SK-N-SH (cell line): ENCODE measurements around the gene HMBS. TPM values are rescaled to one million over a fixed set of nuclear protein-coding genes. Genes with fewer than 3 reads are reported as not detected.

ENCODE experiments used
- CTCF ChIA-PET: fragments of 300-600, 350-600 bp; formaldehyde crosslinking; extraction: SDS; loops from one replicate; lab custom pipeline; 2021; lab: Yijun Ruan, JAX
- POLR2A ChIA-PET: fragments of 350-600 bp; sonication (Branson Sonifier 250); formaldehyde crosslinking; extraction: SDS; loops from one replicate; lab custom pipeline; 2020; ENCODE audit warnings: antibody characterized with exemption, inconsistent platforms; lab: Yijun Ruan, JAX
- DNase-seq: peaks from one replicate; pipeline ENCODE4 v3.0.0; 2012
- H2AFZ ChIP-seq: fragments of 200-600 bp; sonication (generic); 2 replicates; pipeline ENCODE4 v1.8.1; 2016; ENCODE audit warnings: antibody characterized with exemption, mild to moderate bottlenecking, low read depth
- H3F3A ChIP-seq: fragments of 200-600 bp; sonication (generic); replicated peaks from 2 replicates; pipeline ENCODE3; 2016; ENCODE audit warnings: antibody characterized with exemption, mild to moderate bottlenecking; ENCODE audit not compliant: insufficient read depth
- H3K27ac ChIP-seq, 2 experiments: fragments of 200-500 bp in 1 of 2; fragments of 200-600 bp in 1 of 2; sonication (Bioruptor generic) in 1 of 2; sonication (generic), shearing (Covaris generic) in 1 of 2; 2 replicates each; pipeline versions ENCODE4 v1.5.1 to v1.6.1; 2014 to 2016; ENCODE audit warnings: low read depth in 2 of 2, inconsistent platforms in 1 of 2, low read length in 1 of 2, mild to moderate bottlenecking in 1 of 2, mixed read lengths in 1 of 2
- H3K27me3 ChIP-seq: fragments of 200-600 bp; sonication (generic), shearing (Covaris generic); 2 replicates; pipeline ENCODE4 v1.6.1; 2016; ENCODE audit warnings: mixed run types; ENCODE audit not compliant: insufficient read depth
- H3K36me3 ChIP-seq, 2 experiments: fragments of 200-500 bp in 1 of 2; fragments of 200-600 bp in 1 of 2; sonication (Bioruptor generic) in 1 of 2; sonication (generic) in 1 of 2; replicated peaks in 1 of 2; 2 replicates each; pipeline versions ENCODE3 to v1.5.1; 2014 to 2016; ENCODE audit warnings: low read length in 1 of 2, mild to moderate bottlenecking in 1 of 2; ENCODE audit not compliant: insufficient read depth in 2 of 2, control insufficient read depth in 1 of 2
- H3K4me1 ChIP-seq, 2 experiments: fragments of 200-500 bp in 1 of 2; fragments of 200-600 bp in 1 of 2; sonication (Bioruptor generic) in 1 of 2; sonication (generic), shearing (Covaris generic) in 1 of 2; 2 replicates each; pipeline versions ENCODE4 v1.5.1 to v1.6.1; 2014 to 2016; ENCODE audit warnings: low read depth in 1 of 2, low read length in 1 of 2, mixed run types in 1 of 2; ENCODE audit not compliant: insufficient read depth in 2 of 2, control insufficient read depth in 1 of 2
- H3K4me2 ChIP-seq: fragments of 200-600 bp; sonication (generic), shearing (Covaris generic); 2 replicates; pipeline ENCODE4 v1.6.1; 2017; ENCODE audit warnings: mixed run types
- H3K4me3 ChIP-seq, 2 experiments: fragments of 200-500 bp in 1 of 2; fragments of 200-600 bp in 1 of 2; sonication (Bioruptor generic) in 1 of 2; sonication (generic), shearing (Covaris generic) in 1 of 2; 2 replicates each; pipeline versions ENCODE4 v1.5.1 to v1.8.1; 2014 to 2016; ENCODE audit warnings: low read depth in 2 of 2, inconsistent platforms in 1 of 2, low read length in 1 of 2, mild to moderate bottlenecking in 1 of 2, mixed read lengths in 1 of 2, moderate library complexity in 1 of 2
- H3K79me2 ChIP-seq: fragments of 200-600 bp; sonication (generic); 2 replicates; pipeline ENCODE4 v1.8.1; 2017; ENCODE audit warnings: mild to moderate bottlenecking; ENCODE audit not compliant: insufficient read depth
- H3K9ac ChIP-seq: fragments of 200-600 bp; sonication (generic); 2 replicates; pipeline ENCODE4 v1.6.1; 2017; ENCODE audit warnings: mixed run types
- H3K9me2 ChIP-seq: fragments of 200-600 bp; sonication (generic); 2 replicates; pipeline ENCODE4 v1.6.1; 2017; ENCODE audit warnings: mixed run types
- H3K9me3 ChIP-seq: fragments of 200-600 bp; sonication (generic); 2 replicates; pipeline ENCODE4 v1.6.1; 2017; ENCODE audit warnings: mixed run types, mild to moderate bottlenecking, moderate library complexity
- H4K20me1 ChIP-seq: fragments of 200-600 bp; sonication (generic); 2 replicates; pipeline ENCODE4 v1.6.1; 2017; ENCODE audit warnings: mild to moderate bottlenecking, mixed run types; ENCODE audit not compliant: insufficient read depth
- ELF1 ChIP-seq: IDR thresholded peaks from 2 replicates; pipeline ENCODE4 v1.4.0; 2012
- EP300 ChIP-seq, 2 experiments: IDR thresholded peaks; 2 replicates each; pipeline versions ENCODE4 v1.4.0 to v1.6.1; 2012; ENCODE audit warnings: borderline replicate concordance in 1 of 2, low read depth in 1 of 2, low read length in 1 of 2
- EZH2phosphoT487 ChIP-seq: fragments of 200-600 bp; sonication (generic); IDR thresholded peaks from 2 replicates; pipeline ENCODE4 v1.6.1; 2017; ENCODE audit warnings: low read depth, mixed run types, mild to moderate bottlenecking, antibody characterized with exemption, moderate library complexity, borderline replicate concordance
- FOSL2 ChIP-seq: IDR thresholded peaks from 2 replicates; pipeline ENCODE4 v1.4.0; 2012; ENCODE audit warnings: low read depth, mild to moderate bottlenecking, moderate library complexity, borderline replicate concordance
- FOXJ3 ChIP-seq: sonication (generic); formaldehyde crosslinking; IDR thresholded peaks from 2 replicates; pipeline ENCODE4 v1.5.1; 2020; ENCODE audit warnings: mild to moderate bottlenecking, missing genetic modification reagents
- GATA2 ChIP-seq: sonication (generic); formaldehyde crosslinking; IDR thresholded peaks from 2 replicates; pipeline ENCODE4 v1.5.0; 2020; ENCODE audit warnings: mild to moderate bottlenecking, missing genetic modification reagents
- JUND ChIP-seq: IDR thresholded peaks from 2 replicates; pipeline ENCODE4 v1.4.0; 2012
- NFIC ChIP-seq: IDR thresholded peaks from 2 replicates; pipeline ENCODE4 v1.4.0; 2012; ENCODE audit warnings: borderline replicate concordance
- NRF1 ChIP-seq: IDR thresholded peaks from 2 replicates; pipeline ENCODE4 v1.6.1; 2012; ENCODE audit warnings: low read depth, mild to moderate bottlenecking, low read length
- RCOR1 ChIP-seq: fragments of 150-350 bp; IDR thresholded peaks from 2 replicates; pipeline ENCODE4 v1.6.1; 2017; ENCODE audit warnings: antibody characterized with exemption, low read length
- RFX5 ChIP-seq: IDR thresholded peaks from 2 replicates; pipeline ENCODE4 v1.6.1; 2012; ENCODE audit warnings: mild to moderate bottlenecking, improper control_type of control experiment, low read length
- SIN3A ChIP-seq: IDR thresholded peaks from 2 replicates; pipeline ENCODE4 v1.6.1; 2012; ENCODE audit warnings: low read depth, mild to moderate bottlenecking, low read length, moderate library complexity, borderline replicate concordance
- SMC3 ChIP-seq: IDR thresholded peaks from 2 replicates; pipeline ENCODE4 v1.6.1; 2012; ENCODE audit warnings: low read depth, low read length, improper control_type of control experiment
- TCF12 ChIP-seq: IDR thresholded peaks from 2 replicates; pipeline ENCODE4 v1.4.0; 2012
- WGBS: methylation state at CpG from one replicate; pipeline ENCODE4 v1.1.6; 2017; ENCODE audit warnings: low lambda C conversion rate; 5-methylcytosine and 5-hydroxymethylcytosine counted together
- polyA plus RNA-seq, 3 experiments: library from polyadenylated mRNA; depleted of rRNA; stranded (reverse); fragments of >200 nt; gene quantifications; 2 replicates each; pipeline ENCODE4 v1.2.3, GENCODE V29; 2012
- TF ChIP-seq, protein P1 (sequence below): IDR thresholded peaks from 2 replicates; pipeline ENCODE4 v1.4.0; 2012; ENCODE audit warnings: low read depth, borderline replicate concordance
- TF ChIP-seq, protein P2 (sequence below): IDR thresholded peaks from 2 replicates; pipeline ENCODE4 v1.4.0; 2012; ENCODE audit warnings: low read depth
- TF ChIP-seq, protein P3 (sequence below): fragments of 150-350 bp; IDR thresholded peaks from 2 replicates; pipeline ENCODE4 v1.6.1; 2016; ENCODE audit warnings: mild to moderate bottlenecking, low read depth, low read length
- TF ChIP-seq, protein P4 (sequence below): IDR thresholded peaks from 2 replicates; pipeline ENCODE4 v1.4.0; 2012; ENCODE audit warnings: low read depth, borderline replicate concordance

Gene HMBS
- polyA plus RNA-seq, 1 of the 3 experiments (the other 2 are of a cell fraction) = 69.4 TPM

DNA sequence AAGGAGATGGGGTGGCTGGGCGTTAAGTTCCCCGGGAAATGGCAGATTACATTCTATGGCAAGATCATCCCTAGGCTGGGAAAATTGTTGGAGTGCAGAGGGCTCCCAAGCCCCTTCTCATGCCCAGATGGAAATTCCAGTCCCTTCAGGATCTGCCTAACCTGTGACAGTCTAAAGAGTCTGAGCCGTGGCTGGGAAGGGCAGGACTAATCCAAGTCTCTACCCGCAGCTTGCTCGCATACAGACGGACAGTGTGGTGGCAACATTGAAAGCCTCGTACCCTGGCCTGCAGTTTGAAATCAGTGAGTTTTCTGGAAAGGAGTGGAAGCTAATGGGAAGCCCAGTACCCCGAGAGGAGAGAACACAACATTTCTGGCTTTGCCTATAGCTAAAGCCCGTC is 3.7 kb downstream of the HMBS start:
- no peaks in the 10 kb centered on the region for H3K27me3 ChIP-seq
- H3K4me2 ChIP-seq = no peak overlapping the region
- 100% methylated on average over 6 of the region's 9 CpGs for WGBS
- H3K36me3 ChIP-seq = peaks cover 27 to 36% of the 10 kb centered on the region in 2 experiments
- peaks cover 41% of the 10 kb centered on the region for H3K79me2 ChIP-seq
- no peaks in the 10 kb centered on the region for H3K9me2 ChIP-seq
- peaks cover 27 to 29% of the 10 kb centered on the region in 2 experiments; a peak in 2 of 4 replicates for H3K4me1 ChIP-seq
- no peak overlapping the region for H3K4me3 ChIP-seq
- H2AFZ ChIP-seq = no peak overlapping the region
- no peak for DNase-seq
- peaks cover 20% of the 10 kb centered on the region for H4K20me1 ChIP-seq
- H3K9ac ChIP-seq = no peak overlapping the region
- TF ChIP-seq RCOR1 = no peak
- TF ChIP-seq NFIC = no peak
- TF ChIP-seq GATA2 (CRISPR knock-in tag) = no peak
- TF ChIP-seq, protein P1, sequence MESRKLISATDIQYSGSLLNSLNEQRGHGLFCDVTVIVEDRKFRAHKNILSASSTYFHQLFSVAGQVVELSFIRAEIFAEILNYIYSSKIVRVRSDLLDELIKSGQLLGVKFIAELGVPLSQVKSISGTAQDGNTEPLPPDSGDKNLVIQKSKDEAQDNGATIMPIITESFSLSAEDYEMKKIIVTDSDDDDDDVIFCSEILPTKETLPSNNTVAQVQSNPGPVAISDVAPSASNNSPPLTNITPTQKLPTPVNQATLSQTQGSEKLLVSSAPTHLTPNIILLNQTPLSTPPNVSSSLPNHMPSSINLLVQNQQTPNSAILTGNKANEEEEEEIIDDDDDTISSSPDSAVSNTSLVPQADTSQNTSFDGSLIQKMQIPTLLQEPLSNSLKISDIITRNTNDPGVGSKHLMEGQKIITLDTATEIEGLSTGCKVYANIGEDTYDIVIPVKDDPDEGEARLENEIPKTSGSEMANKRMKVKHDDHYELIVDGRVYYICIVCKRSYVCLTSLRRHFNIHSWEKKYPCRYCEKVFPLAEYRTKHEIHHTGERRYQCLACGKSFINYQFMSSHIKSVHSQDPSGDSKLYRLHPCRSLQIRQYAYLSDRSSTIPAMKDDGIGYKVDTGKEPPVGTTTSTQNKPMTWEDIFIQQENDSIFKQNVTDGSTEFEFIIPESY = no peak
- TF ChIP-seq ELF1 = no peak
- TF ChIP-seq, protein P2, sequence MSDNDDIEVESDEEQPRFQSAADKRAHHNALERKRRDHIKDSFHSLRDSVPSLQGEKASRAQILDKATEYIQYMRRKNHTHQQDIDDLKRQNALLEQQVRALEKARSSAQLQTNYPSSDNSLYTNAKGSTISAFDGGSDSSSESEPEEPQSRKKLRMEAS = no peak
- no peak for TF ChIP-seq SMC3
- no peak for TF ChIP-seq JUND
- TF ChIP-seq RFX5 = no peak
- TF ChIP-seq FOXJ3 (CRISPR knock-in tag) = no peak
- TF ChIP-seq EP300 (IDR thresholded peaks at IDR 0.05; ENCODE audit: borderline replicate concordance in 1 of 2, low read depth in 1 of 2, low read length in 1 of 2) = no peak
- TF ChIP-seq, protein P3, sequence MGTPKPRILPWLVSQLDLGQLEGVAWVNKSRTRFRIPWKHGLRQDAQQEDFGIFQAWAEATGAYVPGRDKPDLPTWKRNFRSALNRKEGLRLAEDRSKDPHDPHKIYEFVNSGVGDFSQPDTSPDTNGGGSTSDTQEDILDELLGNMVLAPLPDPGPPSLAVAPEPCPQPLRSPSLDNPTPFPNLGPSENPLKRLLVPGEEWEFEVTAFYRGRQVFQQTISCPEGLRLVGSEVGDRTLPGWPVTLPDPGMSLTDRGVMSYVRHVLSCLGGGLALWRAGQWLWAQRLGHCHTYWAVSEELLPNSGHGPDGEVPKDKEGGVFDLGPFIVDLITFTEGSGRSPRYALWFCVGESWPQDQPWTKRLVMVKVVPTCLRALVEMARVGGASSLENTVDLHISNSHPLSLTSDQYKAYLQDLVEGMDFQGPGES = no peak
- TF ChIP-seq TCF12 = no peak
- no peak for TF ChIP-seq FOSL2
- TF ChIP-seq, protein P4, sequence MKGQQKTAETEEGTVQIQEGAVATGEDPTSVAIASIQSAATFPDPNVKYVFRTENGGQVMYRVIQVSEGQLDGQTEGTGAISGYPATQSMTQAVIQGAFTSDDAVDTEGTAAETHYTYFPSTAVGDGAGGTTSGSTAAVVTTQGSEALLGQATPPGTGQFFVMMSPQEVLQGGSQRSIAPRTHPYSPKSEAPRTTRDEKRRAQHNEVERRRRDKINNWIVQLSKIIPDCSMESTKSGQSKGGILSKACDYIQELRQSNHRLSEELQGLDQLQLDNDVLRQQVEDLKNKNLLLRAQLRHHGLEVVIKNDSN = no peak
- TF ChIP-seq SIN3A = no peak
- TF ChIP-seq NRF1 = no peak
- no peak for TF ChIP-seq EZH2phosphoT487
- H3F3A ChIP-seq = peaks cover 27% of the 10 kb centered on the region
- no peaks in the 10 kb centered on the region for H3K9me3 ChIP-seq
- ChIA-PET CTCF (interaction anchor here (0.7 to 1.7 kb wide), 4 partner anchors 196 to 251 kb away, joined by 3 read pairs; no protein-coding TSS in a partner anchor), POLR2A (interaction anchor here (1.1 kb wide), 1 partner anchor 18 kb away, joined by 4 read pairs; the partner anchor contains the start of gene C2CD2L)
- H3K27ac ChIP-seq = no peak overlapping the region
